ENCODE measurements around the gene OR51S1.
"Not testable (repeated sequence)": the region's sequence is repeated elsewhere in the genome, so short reads cannot be mapped to it uniquely, and the experiment has no call there.

Gene OR51S1

GRCh38 chr11:4809246-4809645 lies 39.8 kb downstream of the OR51S1 start:
- no peak for DNase-seq (ENCODE audit: low read depth in 2 of 2, low spot score in 1 of 2)

GRCh38 chr11:4808476-4808875 lies 40.5 kb downstream of the OR51S1 start:
- no peak for DNase-seq (ENCODE audit: low read depth in 2 of 2, low spot score in 1 of 2)

- DNase-seq (ENCODE audit: low read depth in 2 of 2, low spot score in 1 of 2), result no peak
Observed at GRCh38 chr11:4804280-4804679, 44.7 kb downstream of the OR51S1 start, which contains the start of gene OR52R1. OR52R1 (minus strand) TSS chr11:4804380; CDS start chr11:4804380, 0 bp downstream.

GRCh38 chr11:4801316-4801715 lies 47.7 kb downstream of the OR51S1 start:
- DNase-seq (ENCODE audit: low read depth in 2 of 2, low spot score in 1 of 2), result not testable (repeated sequence)

GRCh38 chr11:4798427-4799183 lies 50.4 kb downstream of the OR51S1 start:
- no peak for DNase-seq (ENCODE audit: low read depth in 2 of 2, low spot score in 1 of 2)
